HepG2 (cell line): ENCODE data around the gene ANKRD44. TPM values are rescaled to one million over a fixed set of nuclear protein-coding genes. Genes with fewer than 3 reads are reported as not detected.

Source experiments
- ATAC-seq: fragments of 200-7000 bp; cut with Tn5 transposase; 3 replicates; pipeline ENCODE4 v1.9.1; 2020; ENCODE audit warnings: mild to moderate bottlenecking, moderate library complexity
- BruUV-seq: library from RNA; stranded (reverse); fragments of 400-500 nt; replicated peaks from 2 replicates; lab custom pipeline; 2021; lab: Mats Ljungman, UMichigan
- CTCF ChIA-PET: fragments of 300-600 bp; formaldehyde crosslinking; extraction: SDS; loops from one replicate; lab custom pipeline; 2021; ENCODE audit warnings: low total read pairs, inconsistent platforms, low intra/inter-chr PET ratio; lab: Yijun Ruan, JAX
- POLR2A ChIA-PET: fragments of 350-600 bp; sonication (Branson Sonifier 250); formaldehyde crosslinking; loops from one replicate; lab custom pipeline; 2020; ENCODE audit warnings: antibody characterized with exemption, inconsistent platforms; lab: Yijun Ruan, JAX
- DNase-seq: peaks from one replicate; pipeline ENCODE4 v3.0.0-alpha.2; 2015; ENCODE audit warnings: low spot score
- FAIRE-seq: peaks from 3 replicates; lab custom pipeline; 2011; peaks lifted over from hg19 to GRCh38; lab: Jason Lieb, UNC
- H2AFZ ChIP-seq: one replicate; pipeline ENCODE4 v1.6.1; 2011; ENCODE audit warnings: low read length, inconsistent platforms
- H3K27ac ChIP-seq: fragments of 300-600 bp; 3 replicates; pipeline ENCODE4 v1.8.0; 2011; ENCODE audit warnings: mixed run types, mild to moderate bottlenecking, mixed read lengths, low read length, inconsistent platforms; ENCODE audit not compliant: insufficient read depth; ENCODE audit errors: extremely low read length
- H3K27me3 ChIP-seq, 2 experiments: fragments of 200-600 bp in 1 of 2; 2 replicates in 1 of 2; 3 replicates in 1 of 2; pipeline versions ENCODE4 v1.6.0 to v1.8.0; 2011; ENCODE audit warnings: low read length in 2 of 2, mild to moderate bottlenecking in 2 of 2, moderate library complexity in 2 of 2, inconsistent platforms in 1 of 2; ENCODE audit not compliant: insufficient read depth in 2 of 2, control insufficient read depth in 1 of 2
- H3K36me3 ChIP-seq, 2 experiments: fragments of 200-600 bp in 1 of 2; replicated peaks in 1 of 2; 2 replicates in 1 of 2; 3 replicates in 1 of 2; pipeline versions ENCODE4 v1.5.1 to v1.8.0; 2011; ENCODE audit warnings: low read length in 2 of 2, inconsistent platforms in 1 of 2; ENCODE audit not compliant: insufficient read depth in 2 of 2, control insufficient read depth in 1 of 2
- H3K4me1 ChIP-seq: 2 replicates; pipeline ENCODE4 v1.5.1; 2012; ENCODE audit warnings: low read length, inconsistent platforms; ENCODE audit not compliant: insufficient read depth
- H3K4me2 ChIP-seq: 2 replicates; pipeline ENCODE4 v1.6.0; 2011; ENCODE audit warnings: low read depth, low read length, inconsistent platforms
- H3K4me3 ChIP-seq, 3 experiments: fragments of 200-600 bp in 1 of 3; sonication (generic), shearing (Covaris generic) in 1 of 3; replicated peaks in 1 of 3; 2 replicates each; pipeline ENCODE4 v1.5.1; 2011 to 2016; ENCODE audit warnings: low read length in 3 of 3, inconsistent platforms in 2 of 3, low read depth in 2 of 3, mild to moderate bottlenecking in 2 of 3, control low read depth in 1 of 3, mixed read lengths in 1 of 3; ENCODE audit not compliant: insufficient read depth in 1 of 3
- H3K79me2 ChIP-seq: one replicate; pipeline ENCODE4 v1.6.1; 2011; ENCODE audit warnings: low read length, inconsistent platforms; ENCODE audit not compliant: insufficient read depth
- H3K9ac ChIP-seq: 2 replicates; pipeline ENCODE4 v1.6.0; 2011; ENCODE audit warnings: mild to moderate bottlenecking, low read depth, low read length, inconsistent platforms; ENCODE audit not compliant: insufficient read depth
- H3K9me3 ChIP-seq: 2 replicates; pipeline ENCODE4 v1.5.1; 2012; ENCODE audit warnings: mild to moderate bottlenecking, low read length
- H4K20me1 ChIP-seq: 2 replicates; pipeline ENCODE4 v1.6.0; 2011; ENCODE audit warnings: inconsistent platforms, mild to moderate bottlenecking, low read length, moderate library complexity; ENCODE audit not compliant: insufficient read depth
- HDAC1 ChIP-seq: sonication (generic); formaldehyde crosslinking; IDR thresholded peaks from 2 replicates; pipeline ENCODE4 v1.5.1; 2020; ENCODE audit warnings: mild to moderate bottlenecking, missing genetic modification reagents
- MBNL3 ChIP-seq: fragments of 250-450 bp; sonication (Bioruptor Pico); conservative IDR thresholded peaks from 2 replicates; pipeline ENCODE4 v1.8.0; 2022; ENCODE audit warnings: mild to moderate bottlenecking, inconsistent platforms
- THAP11 ChIP-seq: IDR thresholded peaks from 2 replicates; pipeline ENCODE4 v1.6.1; 2016; ENCODE audit warnings: missing biosample characterization, missing genetic modification reagents
- ZFP36L2 ChIP-seq: sonication (generic); formaldehyde crosslinking; IDR thresholded peaks from 2 replicates; pipeline ENCODE4 v1.4.0; 2020; ENCODE audit warnings: missing genetic modification reagents
- ZNF549 ChIP-seq: sonication (generic); formaldehyde crosslinking; IDR thresholded peaks from 2 replicates; pipeline ENCODE4 v1.5.0; 2020; ENCODE audit warnings: missing genetic modification reagents
- ZNF557 ChIP-seq: sonication (generic); formaldehyde crosslinking; IDR thresholded peaks from 2 replicates; pipeline ENCODE4 v1.4.0; 2020; ENCODE audit warnings: missing genetic modification reagents
- WGBS: methylation state at CpG from one replicate; pipeline ENCODE4 v1.1.6; 2017; ENCODE audit warnings: low lambda C conversion rate; 5-methylcytosine and 5-hydroxymethylcytosine counted together
- in situ Hi-C: cut with HindIII; loops from 2 replicates; pipeline ENCODE4 v1.10.0; 2017; ENCODE audit warnings: low pct_unique_long_range_greater_than_20kb; ENCODE audit not compliant: extremely low pct_ligation_motif_present
- intact Hi-C: fragments of 100-400 bp; cut with micrococcal nuclease; formaldehyde crosslinking; loops from one replicate; pipeline ENCODE4 v1.10.0; 2022; ENCODE audit not compliant: unreplicated experiment
- polyA plus RNA-seq, 8 experiments: library from polyadenylated mRNA; depleted of rRNA in 3 of 8; stranded (reverse) in 7 of 8; unstranded in 1 of 8; fragments of >200 nt; fragmentation: Illumina TruSeq in 4 of 8; extraction: Trizol in 4 of 8; gene quantifications; 2 replicates each; pipeline versions ENCODE4 v1.2.1 to v1.2.3, GENCODE V29; 2011 to 2016; ENCODE audit warnings: low read depth in 4 of 8, missing spikeins in 1 of 8, mixed read lengths in 1 of 8; ENCODE audit not compliant: insufficient read depth in 1 of 8
- total RNA-seq, 5 experiments: library from RNA; depleted of rRNA; stranded (reverse); fragments of >200 nt; fragmentation: Illumina TruSeq; extraction: Trizol; gene quantifications; 2 replicates each; pipeline ENCODE4 v1.2.3, GENCODE V29; 2016; ENCODE audit warnings: low read depth in 1 of 5
- TF ChIP-seq, protein P1 (sequence below): fragments of 450-650 bp; IDR thresholded peaks from 2 replicates; pipeline ENCODE4 v1.6.1; 2016
- TF ChIP-seq, protein P2 (sequence below): sonication (generic); formaldehyde crosslinking; IDR thresholded peaks from 2 replicates; pipeline ENCODE4 v1.8.1; 2023; ENCODE audit warnings: missing genetic modification reagents, mild to moderate bottlenecking, borderline replicate concordance
- TF ChIP-seq, protein P3 (sequence below): sonication (generic); formaldehyde crosslinking; IDR thresholded peaks from 2 replicates; pipeline ENCODE4 v1.4.0; 2020; ENCODE audit warnings: missing genetic modification reagents, borderline replicate concordance
- TF ChIP-seq, protein P4 (sequence below): sonication (generic); formaldehyde crosslinking; IDR thresholded peaks from 2 replicates; pipeline ENCODE4 v1.5.0; 2020; ENCODE audit warnings: mild to moderate bottlenecking, missing genetic modification reagents, borderline replicate concordance
- TF ChIP-seq, protein P5 (sequence below): sonication (generic); formaldehyde crosslinking; IDR thresholded peaks from 2 replicates; pipeline ENCODE4 v1.4.0; 2020; ENCODE audit warnings: missing genetic modification reagents

ANKRD44 gene
- total and polyA plus RNA-seq, 2 of the 13 experiments (the other 11 are each of a cell fraction or from before 2014, with no cell fraction given): 0.04 to 0.11 TPM

DNA sequence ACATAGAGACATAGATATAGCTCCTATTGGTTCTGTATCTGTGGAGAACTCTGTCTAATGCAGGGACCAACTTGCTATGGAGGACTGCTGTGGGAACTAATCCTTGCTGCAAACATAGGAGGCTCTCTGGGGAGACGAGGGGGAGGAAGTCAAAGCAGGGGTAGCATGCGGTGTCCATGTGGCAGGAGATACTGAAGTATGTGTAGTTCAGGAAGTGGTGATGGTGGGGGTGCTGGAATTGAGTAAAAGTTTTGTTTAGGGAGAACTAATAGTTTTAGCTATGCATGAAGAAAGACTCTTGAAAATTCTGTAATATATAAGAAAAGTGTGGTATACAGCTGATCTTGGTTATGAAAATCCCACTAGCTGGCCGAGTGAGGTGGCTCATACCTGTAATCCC, 62.0 kb downstream of the ANKRD44 start:
- Histone ChIP-seq H3K79me2 (no peaks in the 10 kb centered on the region), H3K9me3 (no peaks in the 10 kb centered on the region), H3K9ac (no peak overlapping the region), H3K4me3 (no peak overlapping the region), H3K36me3 (no peaks in the 10 kb centered on the region), H3K4me2 (no peak overlapping the region), H3K4me1 (no peaks in the 10 kb centered on the region), H3K27me3 (peaks cover 0 to under 1% of the 10 kb centered on the region in 2 experiments; a peak in 1 of 5 replicates), H4K20me1 (no peaks in the 10 kb centered on the region)
- ChIA-PET POLR2A (no interaction called here), CTCF (no interaction called here)
- no TSS peak for BruUV-seq
- in situ Hi-C loops (no loop called here), intact Hi-C loops (no loop called here)
- no peak for FAIRE-seq
- TF ChIP-seq THAP11 (CRISPR knock-in tag): no peak
- TF ChIP-seq, protein P1, sequence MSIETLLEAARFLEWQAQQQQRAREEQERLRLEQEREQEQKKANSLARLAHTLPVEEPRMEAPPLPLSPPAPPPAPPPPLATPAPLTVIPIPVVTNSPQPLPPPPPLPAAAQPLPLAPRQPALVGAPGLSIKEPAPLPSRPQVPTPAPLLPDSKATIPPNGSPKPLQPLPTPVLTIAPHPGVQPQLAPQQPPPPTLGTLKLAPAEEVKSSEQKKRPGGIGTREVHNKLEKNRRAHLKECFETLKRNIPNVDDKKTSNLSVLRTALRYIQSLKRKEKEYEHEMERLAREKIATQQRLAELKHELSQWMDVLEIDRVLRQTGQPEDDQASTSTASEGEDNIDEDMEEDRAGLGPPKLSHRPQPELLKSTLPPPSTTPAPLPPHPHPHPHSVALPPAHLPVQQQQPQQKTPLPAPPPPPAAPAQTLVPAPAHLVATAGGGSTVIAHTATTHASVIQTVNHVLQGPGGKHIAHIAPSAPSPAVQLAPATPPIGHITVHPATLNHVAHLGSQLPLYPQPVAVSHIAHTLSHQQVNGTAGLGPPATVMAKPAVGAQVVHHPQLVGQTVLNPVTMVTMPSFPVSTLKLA: 0 out of 2 replicates have a peak, but pooled peaks have one; percentile 10
- TF ChIP-seq, all 625 proteins: peak for 1
- Histone ChIP-seq H2AFZ (no peak overlapping the region), H3K27ac (no peak overlapping the region)
- DNase-seq (no peak), ATAC-seq (no peak)
- 2% methylated on average over 3 of the region's 3 CpGs for WGBS

DNA sequence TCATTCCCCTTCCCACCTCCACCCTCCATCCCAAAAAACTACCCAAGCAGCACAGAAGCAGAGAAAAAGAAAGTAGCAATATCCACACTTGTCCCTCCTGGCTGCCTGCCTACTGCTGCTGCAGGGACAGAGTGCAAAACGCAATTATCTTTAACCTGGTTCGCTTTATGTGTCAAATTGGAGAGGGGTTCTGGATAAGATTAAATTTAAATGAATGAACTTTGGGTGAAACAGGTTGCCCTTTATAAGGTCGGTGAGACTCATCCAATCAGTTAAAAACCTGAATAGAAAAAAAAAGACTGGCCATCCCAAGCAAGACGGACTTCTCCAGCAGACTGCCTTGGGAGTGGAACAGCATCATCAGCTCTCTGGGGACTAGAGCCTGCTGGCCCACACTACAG, 62.6 kb downstream of the ANKRD44 start:
- no peaks in the 10 kb centered on the region for H3K36me3 ChIP-seq
- CTCF ChIA-PET: no interaction called here
- H3K9ac ChIP-seq: no peak overlapping the region
- no peak overlapping the region for H3K4me3 ChIP-seq
- POLR2A ChIA-PET: no interaction called here
- H3K9me3 ChIP-seq: no peaks in the 10 kb centered on the region
- no peak overlapping the region for H3K4me2 ChIP-seq
- no peaks in the 10 kb centered on the region for H3K4me1 ChIP-seq
- no peaks in the 10 kb centered on the region for H3K27me3 ChIP-seq
- no TSS peak for BruUV-seq
- DNase-seq (no peak), ATAC-seq (no peak), FAIRE-seq (no peak)
- in situ Hi-C loops (no loop called here), intact Hi-C loops (no loop called here)
- no peaks in the 10 kb centered on the region for H3K79me2 ChIP-seq
- no peaks in the 10 kb centered on the region for H4K20me1 ChIP-seq
- H3K27ac ChIP-seq: no peak overlapping the region
- 29% methylated on average over 4 of the region's 4 CpGs for WGBS
- H2AFZ ChIP-seq: no peak overlapping the region
- TF ChIP-seq ZNF549 (CRISPR knock-in tag) (no peak), MBNL3 (no peak), ZFP36L2 (CRISPR knock-in tag) (no peak), HDAC1 (CRISPR knock-in tag) (no peak), ZNF557 (CRISPR knock-in tag) (no peak)
- TF ChIP-seq, protein P2, sequence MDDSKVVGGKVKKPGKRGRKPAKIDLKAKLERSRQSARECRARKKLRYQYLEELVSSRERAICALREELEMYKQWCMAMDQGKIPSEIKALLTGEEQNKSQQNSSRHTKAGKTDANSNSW: no peak
- TF ChIP-seq, protein P3, sequence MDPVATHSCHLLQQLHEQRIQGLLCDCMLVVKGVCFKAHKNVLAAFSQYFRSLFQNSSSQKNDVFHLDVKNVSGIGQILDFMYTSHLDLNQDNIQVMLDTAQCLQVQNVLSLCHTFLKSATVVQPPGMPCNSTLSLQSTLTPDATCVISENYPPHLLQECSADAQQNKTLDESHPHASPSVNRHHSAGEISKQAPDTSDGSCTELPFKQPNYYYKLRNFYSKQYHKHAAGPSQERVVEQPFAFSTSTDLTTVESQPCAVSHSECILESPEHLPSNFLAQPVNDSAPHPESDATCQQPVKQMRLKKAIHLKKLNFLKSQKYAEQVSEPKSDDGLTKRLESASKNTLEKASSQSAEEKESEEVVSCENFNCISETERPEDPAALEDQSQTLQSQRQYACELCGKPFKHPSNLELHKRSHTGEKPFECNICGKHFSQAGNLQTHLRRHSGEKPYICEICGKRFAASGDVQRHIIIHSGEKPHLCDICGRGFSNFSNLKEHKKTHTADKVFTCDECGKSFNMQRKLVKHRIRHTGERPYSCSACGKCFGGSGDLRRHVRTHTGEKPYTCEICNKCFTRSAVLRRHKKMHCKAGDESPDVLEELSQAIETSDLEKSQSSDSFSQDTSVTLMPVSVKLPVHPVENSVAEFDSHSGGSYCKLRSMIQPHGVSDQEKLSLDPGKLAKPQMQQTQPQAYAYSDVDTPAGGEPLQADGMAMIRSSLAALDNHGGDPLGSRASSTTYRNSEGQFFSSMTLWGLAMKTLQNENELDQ: no peak
- TF ChIP-seq, protein P4, sequence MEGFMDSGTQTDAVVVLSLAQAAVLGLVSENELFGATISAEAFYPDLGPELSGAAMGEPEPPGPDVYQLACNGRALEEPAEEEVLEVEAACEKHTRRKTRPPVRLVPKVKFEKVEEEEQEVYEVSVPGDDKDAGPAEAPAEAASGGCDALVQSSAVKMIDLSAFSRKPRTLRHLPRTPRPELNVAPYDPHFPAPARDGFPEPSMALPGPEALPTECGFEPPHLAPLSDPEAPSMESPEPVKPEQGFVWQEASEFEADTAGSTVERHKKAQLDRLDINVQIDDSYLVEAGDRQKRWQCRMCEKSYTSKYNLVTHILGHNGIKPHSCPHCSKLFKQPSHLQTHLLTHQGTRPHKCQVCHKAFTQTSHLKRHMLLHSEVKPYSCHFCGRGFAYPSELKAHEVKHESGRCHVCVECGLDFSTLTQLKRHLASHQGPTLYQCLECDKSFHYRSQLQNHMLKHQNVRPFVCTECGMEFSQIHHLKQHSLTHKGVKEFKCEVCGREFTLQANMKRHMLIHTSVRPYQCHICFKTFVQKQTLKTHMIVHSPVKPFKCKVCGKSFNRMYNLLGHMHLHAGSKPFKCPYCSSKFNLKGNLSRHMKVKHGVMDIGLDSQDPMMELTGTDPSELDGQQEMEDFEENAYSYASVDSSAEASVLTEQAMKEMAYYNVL (CRISPR knock-in tag): no peak
- TF ChIP-seq, protein P5, sequence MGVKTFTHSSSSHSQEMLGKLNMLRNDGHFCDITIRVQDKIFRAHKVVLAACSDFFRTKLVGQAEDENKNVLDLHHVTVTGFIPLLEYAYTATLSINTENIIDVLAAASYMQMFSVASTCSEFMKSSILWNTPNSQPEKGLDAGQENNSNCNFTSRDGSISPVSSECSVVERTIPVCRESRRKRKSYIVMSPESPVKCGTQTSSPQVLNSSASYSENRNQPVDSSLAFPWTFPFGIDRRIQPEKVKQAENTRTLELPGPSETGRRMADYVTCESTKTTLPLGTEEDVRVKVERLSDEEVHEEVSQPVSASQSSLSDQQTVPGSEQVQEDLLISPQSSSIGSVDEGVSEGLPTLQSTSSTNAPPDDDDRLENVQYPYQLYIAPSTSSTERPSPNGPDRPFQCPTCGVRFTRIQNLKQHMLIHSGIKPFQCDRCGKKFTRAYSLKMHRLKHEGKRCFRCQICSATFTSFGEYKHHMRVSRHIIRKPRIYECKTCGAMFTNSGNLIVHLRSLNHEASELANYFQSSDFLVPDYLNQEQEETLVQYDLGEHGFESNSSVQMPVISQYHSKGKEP (CRISPR knock-in tag): no peak
